Spleen (tissue), 11 donors: ENCODE measurements around the gene CALM1. TPM values are rescaled to one million over a fixed set of nuclear protein-coding genes. Genes with fewer than 3 reads are reported as not detected.

Experiments used
- DNase-seq: peaks from one replicate; pipeline ENCODE4 v3.0.0-alpha.2; 2020
- H3K27ac ChIP-seq, 8 donors: fragments of 200-600 bp; sonication (generic) in 7 of 8; 1 replicate in 4 of 8; 2 replicates in 4 of 8; pipeline versions ENCODE4 v1.5.0 to v1.8.0; 2016 to 2021; ENCODE audit warnings: inconsistent platforms in 4 of 8, mild to moderate bottlenecking in 4 of 8, moderate library complexity in 1 of 8
- H3K27me3 ChIP-seq, 7 donors: fragments of 200-600 bp; sonication (generic) in 6 of 7; replicated peaks in 1 of 7; 1 replicate in 4 of 7; 2 replicates in 3 of 7; pipeline versions ENCODE4 v1.5.0 to v1.8.0; 2016 to 2021; ENCODE audit warnings: inconsistent platforms in 3 of 7, mild to moderate bottlenecking in 1 of 7
- H3K36me3 ChIP-seq, 6 donors: fragments of 200-600 bp; sonication (generic) in 5 of 6; 1 replicate in 4 of 6; 2 replicates in 2 of 6; pipeline versions ENCODE4 v1.5.0 to v1.8.0; 2016 to 2021; ENCODE audit warnings: inconsistent platforms in 2 of 6
- H3K4me1 ChIP-seq, 6 donors: fragments of 200-600 bp; sonication (generic) in 5 of 6; 1 replicate in 3 of 6; 2 replicates in 3 of 6; pipeline versions ENCODE4 v1.5.0 to v1.8.0; 2016 to 2021; ENCODE audit warnings: inconsistent platforms in 3 of 6
- H3K4me3 ChIP-seq, 8 donors: fragments of 200-600 bp; sonication (generic) in 7 of 8; 1 replicate in 4 of 8; 2 replicates in 4 of 8; pipeline versions ENCODE4 v1.5.0 to v1.8.0; 2016 to 2021; ENCODE audit warnings: inconsistent platforms in 4 of 8, mild to moderate bottlenecking in 4 of 8, moderate library complexity in 2 of 8
- H3K9me3 ChIP-seq, 8 donors: fragments of 200-600 bp; sonication (generic) in 7 of 8; 1 replicate in 4 of 8; 2 replicates in 4 of 8; pipeline versions ENCODE4 v1.5.0 to v1.8.0; 2016 to 2021; ENCODE audit warnings: inconsistent platforms in 4 of 8
- POLR2A ChIP-seq, 3 donors: fragments of 450-650 bp; IDR thresholded peaks; one replicate each; pipeline ENCODE4 v1.5.1; 2017; ENCODE audit warnings: antibody characterized with exemption in 3 of 3, mild to moderate bottlenecking in 1 of 3
- POLR2AphosphoS5 ChIP-seq, 3 donors: sonication (generic); formaldehyde crosslinking; IDR thresholded peaks; one replicate each; pipeline ENCODE4 v1.5.1; 2017; ENCODE audit warnings: antibody characterized with exemption in 3 of 3
- WGBS, 5 donors: extraction: QIAGEN DNeasy Blood & Tissue Kit in 3 of 5; methylation state at CpG; one replicate each; pipeline versions ENCODE4 v1.1.5 to v1.1.7; 2013 to 2018; 5-methylcytosine and 5-hydroxymethylcytosine counted together
- intact Hi-C: fragments of 100-400 bp; cut with DNase I; formaldehyde crosslinking; loops from one replicate; pipeline ENCODE4 v1.15.0; 2023; ENCODE audit warnings: low total_unique reads
- polyA plus RNA-seq, 3 donors: library from polyadenylated mRNA; stranded (reverse); fragments of 200-250 nt; gene quantifications; one replicate each; pipeline ENCODE4 v1.2.1, GENCODE V29; 2013
- total RNA-seq, 7 donors: library from RNA; depleted of rRNA in 3 of 7; stranded (reverse); fragments of >200 nt in 3 of 7; fragmentation: NEBNext Ultra II Directional in 4 of 7; extraction: Animal tissue kit (Norgen Biotek cat#: 25700) in 4 of 7; gene quantifications; one replicate each; pipeline versions ENCODE4 v1.1.0 to v1.2.1, GENCODE V29; 2016 to 2021
- TF ChIP-seq, protein P1 (sequence below), 11 experiments: fragments of 200-600 bp in 7 of 11; fragments of 450-650 bp in 4 of 11; sonication (generic) in 4 of 11; IDR thresholded peaks in 8 of 11; conservative IDR thresholded peaks in 3 of 11; 1 replicate in 7 of 11; 2 replicates in 4 of 11; pipeline versions ENCODE4 v1.4.0 to v1.8.0; 2016 to 2021; ENCODE audit warnings: antibody characterized with exemption in 11 of 11, inconsistent platforms in 4 of 11, mild to moderate bottlenecking in 1 of 11
- donor health status: healthy with polysubstance abuse.
- donor health status: DM: no; HTN: no; CAD: no; lungs with moderate emphysema.
- donor health status: DM: no; HTN: no; CAD: no.
- donor health status: Bipolar disorder and iron deficiency.
- donor health status: healthy.
- donor health status: DM: no; HTN: no; CAD: no.
- donor health status: DM: yes; HTN: yes; CAD: no.

Gene CALM1
- total and polyA plus RNA-seq, 10 donors, result 188 to 483 (median 311) TPM

DNA sequence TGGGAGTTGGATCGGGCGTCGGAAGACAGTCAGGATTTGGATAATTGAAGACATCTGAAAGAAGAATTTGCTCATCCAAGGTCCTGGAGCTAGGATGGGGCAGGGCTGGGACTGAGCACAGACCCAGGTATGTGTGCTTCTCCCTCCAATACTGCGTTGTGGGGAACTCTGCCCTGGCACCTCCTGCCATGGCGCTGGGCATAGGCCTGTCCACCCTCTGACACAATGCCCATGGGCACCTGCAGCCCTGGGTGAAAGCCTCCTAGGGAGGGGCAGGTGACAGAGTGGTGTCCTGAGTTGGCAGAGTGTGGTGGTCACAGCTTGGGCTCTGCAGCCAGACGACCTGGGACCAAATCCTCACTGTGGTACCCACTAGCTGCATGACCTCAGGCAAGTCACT lies 53.3 kb downstream of the CALM1 start:
- Histone ChIP-seq H3K36me3 (no peaks in the 10 kb centered on the region), H3K4me1 (peaks cover 0 to 31% (median 10%) of the 10 kb centered on the region in 6 donors), H3K4me3 (no peak overlapping the region), H3K27ac (no peak overlapping the region), H3K9me3 (peaks cover 0 to 15% (median 9%) of the 10 kb centered on the region in 8 donors), H3K27me3 (no peaks in the 10 kb centered on the region)
- 90 to 96% (median 91%) methylated on average over 6 of the region's 6 CpGs for WGBS, 5 donors
- intact Hi-C loops, result no loop called here
- DNase-seq, result no peak
- TF ChIP-seq POLR2A (IDR thresholded peaks at IDR 0.05), result no peak
- TF ChIP-seq, protein P1, sequence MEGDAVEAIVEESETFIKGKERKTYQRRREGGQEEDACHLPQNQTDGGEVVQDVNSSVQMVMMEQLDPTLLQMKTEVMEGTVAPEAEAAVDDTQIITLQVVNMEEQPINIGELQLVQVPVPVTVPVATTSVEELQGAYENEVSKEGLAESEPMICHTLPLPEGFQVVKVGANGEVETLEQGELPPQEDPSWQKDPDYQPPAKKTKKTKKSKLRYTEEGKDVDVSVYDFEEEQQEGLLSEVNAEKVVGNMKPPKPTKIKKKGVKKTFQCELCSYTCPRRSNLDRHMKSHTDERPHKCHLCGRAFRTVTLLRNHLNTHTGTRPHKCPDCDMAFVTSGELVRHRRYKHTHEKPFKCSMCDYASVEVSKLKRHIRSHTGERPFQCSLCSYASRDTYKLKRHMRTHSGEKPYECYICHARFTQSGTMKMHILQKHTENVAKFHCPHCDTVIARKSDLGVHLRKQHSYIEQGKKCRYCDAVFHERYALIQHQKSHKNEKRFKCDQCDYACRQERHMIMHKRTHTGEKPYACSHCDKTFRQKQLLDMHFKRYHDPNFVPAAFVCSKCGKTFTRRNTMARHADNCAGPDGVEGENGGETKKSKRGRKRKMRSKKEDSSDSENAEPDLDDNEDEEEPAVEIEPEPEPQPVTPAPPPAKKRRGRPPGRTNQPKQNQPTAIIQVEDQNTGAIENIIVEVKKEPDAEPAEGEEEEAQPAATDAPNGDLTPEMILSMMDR (IDR thresholded peaks at IDR 0.05 in 8 of 11, conservative IDR thresholded peaks at IDR 0.05 in 3 of 11), result no peak
- no peak for TF ChIP-seq POLR2AphosphoS5 (IDR thresholded peaks at IDR 0.05)

DNA sequence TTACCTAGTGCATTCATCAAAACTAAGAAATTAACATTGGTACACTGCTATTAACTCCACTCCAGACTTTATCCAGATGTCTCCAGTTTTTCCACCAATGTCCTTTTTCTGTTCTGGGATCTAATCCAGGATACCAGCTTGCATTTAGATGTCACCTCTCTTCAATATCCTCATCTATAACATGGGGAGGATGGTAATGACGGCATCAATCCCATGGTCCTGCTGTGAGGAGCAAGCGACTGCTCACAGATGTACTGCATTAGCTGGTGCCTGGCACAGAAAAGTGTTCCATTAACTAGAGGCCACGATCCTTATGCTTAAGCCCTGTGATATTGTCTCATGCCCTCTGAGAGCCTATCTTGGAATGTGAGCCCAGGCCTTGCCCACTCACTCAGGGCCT lies 53.8 kb downstream of the CALM1 start:
- H3K4me3 ChIP-seq, result no peak overlapping the region
- H3K36me3 ChIP-seq, result no peaks in the 10 kb centered on the region
- DNase-seq, result no peak
- no peak overlapping the region for H3K27ac ChIP-seq
- peaks cover 0 to 36% (median 10%) of the 10 kb centered on the region in 6 donors for H3K4me1 ChIP-seq
- TF ChIP-seq POLR2A (IDR thresholded peaks at IDR 0.05) (no peak), POLR2AphosphoS5 (IDR thresholded peaks at IDR 0.05) (no peak)
- TF ChIP-seq, protein P1 (IDR thresholded peaks at IDR 0.05 in 8 of 11, conservative IDR thresholded peaks at IDR 0.05 in 3 of 11), result no peak
- peaks cover 0 to 12% (median 8%) of the 10 kb centered on the region in 8 donors for H3K9me3 ChIP-seq
- intact Hi-C loops, result no loop called here
- WGBS, 5 donors, result 86 to 95% (median 93%) methylated on average over 3 of the region's 3 CpGs
- H3K27me3 ChIP-seq, result no peaks in the 10 kb centered on the region

DNA sequence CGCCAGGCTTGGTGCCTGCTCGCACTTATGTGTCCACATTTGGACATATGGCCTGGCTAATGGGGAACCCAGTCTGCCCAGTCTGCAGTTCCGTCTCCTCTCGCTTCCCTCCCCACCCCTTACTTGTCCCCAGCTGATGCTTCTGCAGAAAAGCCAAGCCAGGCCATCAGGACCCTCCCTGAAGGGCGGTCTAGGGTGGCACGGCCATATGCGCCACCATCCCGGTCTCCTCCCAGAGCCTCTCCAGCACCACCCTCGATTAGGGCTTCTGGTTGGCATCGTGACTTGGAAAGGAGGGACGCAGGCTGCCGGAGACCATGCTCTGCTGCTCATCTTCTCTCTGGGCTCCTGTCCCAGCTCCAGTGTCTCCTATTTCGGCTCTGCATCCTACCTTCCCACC lies 54.6 kb downstream of the CALM1 start:
- 90 to 99% (median 93%) methylated on average over 12 to 13 of the region's 13 CpGs for WGBS, 5 donors
- H3K36me3 ChIP-seq, result no peaks in the 10 kb centered on the region
- H3K4me3 ChIP-seq, result no peak overlapping the region
- peaks cover 0 to 42% (median 13%) of the 10 kb centered on the region in 6 donors for H3K4me1 ChIP-seq
- H3K27me3 ChIP-seq, result no peaks in the 10 kb centered on the region
- H3K9me3 ChIP-seq, result peaks cover 0 to 12% (median 8%) of the 10 kb centered on the region in 8 donors
- H3K27ac ChIP-seq, result no peak overlapping the region
- DNase-seq, result no peak
- intact Hi-C loops, result no loop called here
- TF ChIP-seq, protein P1 (IDR thresholded peaks at IDR 0.05 in 8 of 11, conservative IDR thresholded peaks at IDR 0.05 in 3 of 11), result no peak
- TF ChIP-seq POLR2AphosphoS5 (IDR thresholded peaks at IDR 0.05) (no peak), POLR2A (IDR thresholded peaks at IDR 0.05) (no peak)

GRCh38 chr14:90451961-90452360 lies 55.1 kb downstream of the CALM1 start:
- 41 to 80% (median 54%) methylated on average over 4 of the region's 4 CpGs for WGBS, 5 donors
- TF ChIP-seq POLR2AphosphoS5 (IDR thresholded peaks at IDR 0.05) (no peak), POLR2A (IDR thresholded peaks at IDR 0.05) (no peak)
- TF ChIP-seq, protein P1 (IDR thresholded peaks at IDR 0.05 in 8 of 11, conservative IDR thresholded peaks at IDR 0.05 in 3 of 11), result no peak

More at GRCh38 chr14:90451961-90452360, 55.1 kb downstream of the CALM1 start:
- H3K36me3 ChIP-seq, result no peaks in the 10 kb centered on the region
- no peaks in the 10 kb centered on the region for H3K27me3 ChIP-seq
- peaks cover 0 to 12% (median 8%) of the 10 kb centered on the region in 8 donors for H3K9me3 ChIP-seq
- intact Hi-C loops, result no loop called here
- DNase-seq, result no peak
- H3K27ac ChIP-seq, result peak overlapping the region in 2 of 8 donors; percentile 14 to 61
- H3K4me3 ChIP-seq, result no peak overlapping the region
- H3K4me1 ChIP-seq, result peaks cover 0 to 47% (median 13%) of the 10 kb centered on the region in 6 donors
